ENCODE results near the gene PDGFA. TPM values are rescaled to one million over a fixed set of nuclear protein-coding genes. Genes with fewer than 3 reads are reported as not detected.
A peak's percentile ranks its signal among the peaks of the same experiment; 100 is the strongest.

The PDGFA gene
- total and polyA plus RNA-seq, 4 donors = 21.8 to 40.6 (median 25.6) TPM

DNA sequence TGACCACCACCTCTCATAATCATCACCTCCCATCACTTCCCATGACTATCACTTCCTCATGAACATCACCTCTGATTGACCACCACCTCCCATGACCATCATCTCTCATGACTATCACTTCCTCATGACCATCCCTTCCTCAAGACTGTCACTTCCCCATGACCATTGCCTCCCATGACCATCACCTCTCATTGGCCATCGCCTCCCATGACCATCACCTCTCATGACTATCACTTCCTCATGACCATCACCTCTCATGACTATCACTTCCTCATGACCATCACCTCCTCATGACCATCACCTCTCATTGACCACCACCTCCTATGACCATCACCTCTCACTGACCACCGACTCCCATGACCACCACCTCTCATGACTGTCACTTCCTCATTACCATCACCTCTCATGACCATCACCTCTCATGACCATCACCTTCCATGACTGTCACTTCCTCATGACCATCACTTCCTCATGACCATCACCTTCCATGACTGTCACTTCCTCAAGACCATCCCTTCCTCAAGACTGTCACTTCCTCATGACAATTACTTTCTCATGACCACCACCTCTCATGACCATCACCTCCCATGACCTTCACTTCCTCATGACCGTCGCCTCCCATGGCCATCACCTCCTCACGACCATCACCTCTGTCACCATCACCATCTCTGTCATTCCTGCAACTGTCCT lies 51.6 kb downstream of the PDGFA start:
- peak in 1 of 3 donors; percentile 9 for DNase-seq
- Histone ChIP-seq H3K9me3 (ENCODE audit: control insufficient read depth in 4 of 4, insufficient read depth in 3 of 4, low read length in 3 of 4) (peaks cover 0 to 2% (median 0%) of the 10 kb centered on the region in 4 donors), H3K9ac (ENCODE audit: insufficient read depth in 1 of 2, low read length in 2 of 2) (no peak overlapping the region), H3K4me3 (no peak overlapping the region), H3K4me1 (ENCODE audit: control insufficient read depth in 5 of 5, insufficient read depth in 5 of 5, low read length in 5 of 5) (peaks cover 0 to 29% (median 21%) of the 10 kb centered on the region in 5 donors), H3K27me3 (ENCODE audit: control insufficient read depth in 3 of 3, insufficient read depth in 3 of 3, low read length in 2 of 3) (no peaks in the 10 kb centered on the region), H3K27ac (ENCODE audit: low read depth in 1 of 2, low read length in 1 of 2) (no peak overlapping the region), H3K36me3 (ENCODE audit: control insufficient read depth in 4 of 4, insufficient read depth in 4 of 4, low read length in 4 of 4) (no peaks in the 10 kb centered on the region)
- no peak for ATAC-seq (ENCODE audit: insufficient read depth, low FRiP score)
- TF ChIP-seq CTCF (IDR thresholded peaks at IDR 0.05; ENCODE audit: control extremely low read depth, extremely low read depth) = no peak
- 88 to 90% methylated on average over 5 of the region's 5 CpGs for WGBS, 2 donors

- H3K36me3 ChIP-seq (ENCODE audit: control insufficient read depth in 4 of 4, insufficient read depth in 4 of 4, low read length in 4 of 4) = no peaks in the 10 kb centered on the region
- ATAC-seq (ENCODE audit: insufficient read depth, low FRiP score) (no peak), DNase-seq (peak in 1 of 3 donors; percentile 9)
- H3K9ac ChIP-seq (ENCODE audit: insufficient read depth in 1 of 2, low read length in 2 of 2) = no peak overlapping the region
- peaks cover 0 to 27% (median 21%) of the 10 kb centered on the region in 5 donors for H3K4me1 ChIP-seq (ENCODE audit: control insufficient read depth in 5 of 5, insufficient read depth in 5 of 5, low read length in 5 of 5)
- 79 to 81% methylated on average over 3 of the region's 3 CpGs for WGBS, 2 donors
- no peak overlapping the region for H3K4me3 ChIP-seq
- no peak overlapping the region for H3K27ac ChIP-seq (ENCODE audit: low read depth in 1 of 2, low read length in 1 of 2)
- no peaks in the 10 kb centered on the region for H3K27me3 ChIP-seq (ENCODE audit: control insufficient read depth in 3 of 3, insufficient read depth in 3 of 3, low read length in 2 of 3)
- TF ChIP-seq CTCF (IDR thresholded peaks at IDR 0.05; ENCODE audit: control extremely low read depth, extremely low read depth) = no peak
- peaks cover 0 to under 1% (median 0%) of the 10 kb centered on the region in 4 donors for H3K9me3 ChIP-seq (ENCODE audit: control insufficient read depth in 4 of 4, insufficient read depth in 3 of 4, low read length in 3 of 4)
Observed at GRCh38 chr7:467393-467828, 52.2 kb downstream of the PDGFA start.

DNA sequence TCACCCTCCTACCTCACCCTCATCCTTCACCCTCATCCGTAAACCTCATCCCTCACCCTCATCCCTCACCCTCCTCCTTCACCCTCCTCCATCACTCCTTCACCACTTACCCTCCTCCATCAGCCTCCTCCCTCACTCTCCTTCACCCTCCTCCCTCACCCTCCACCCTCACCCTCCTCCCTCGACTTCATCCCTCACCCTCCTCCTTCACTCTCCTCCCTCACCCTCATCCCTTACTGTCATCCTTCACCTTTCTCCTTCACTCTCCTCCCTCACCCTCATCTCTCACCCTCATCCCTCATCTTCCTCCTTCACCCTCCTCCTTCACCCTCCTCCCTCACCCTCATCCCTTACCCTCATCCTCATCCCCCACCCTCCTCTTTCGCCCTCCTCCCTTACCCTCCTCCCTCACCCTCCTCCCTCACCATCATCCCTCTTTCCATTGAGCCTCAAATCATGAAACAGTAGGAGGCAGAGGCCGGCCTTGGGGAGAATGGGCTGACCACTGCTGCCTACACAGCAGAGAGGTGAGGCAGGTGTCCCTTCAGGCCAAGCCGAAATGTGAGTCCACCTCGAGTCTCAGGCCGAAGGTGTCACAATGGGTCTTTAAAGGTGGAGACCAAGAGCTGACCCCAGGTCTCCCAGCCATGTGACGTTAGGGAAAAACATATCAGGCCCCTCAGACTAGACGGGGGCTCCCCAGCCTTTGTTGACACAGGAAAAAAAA lies 53.0 kb downstream of the PDGFA start:
- no peak overlapping the region for H3K27ac ChIP-seq (ENCODE audit: low read depth in 1 of 2, low read length in 1 of 2)
- H3K4me3 ChIP-seq = no peak overlapping the region
- no peaks in the 10 kb centered on the region for H3K9me3 ChIP-seq (ENCODE audit: control insufficient read depth in 4 of 4, insufficient read depth in 3 of 4, low read length in 3 of 4)
- no peaks in the 10 kb centered on the region for H3K27me3 ChIP-seq (ENCODE audit: control insufficient read depth in 3 of 3, insufficient read depth in 3 of 3, low read length in 2 of 3)
- DNase-seq (peak in 1 of 3 donors; percentile 8), ATAC-seq (ENCODE audit: insufficient read depth, low FRiP score) (no peak)
- H3K36me3 ChIP-seq (ENCODE audit: control insufficient read depth in 4 of 4, insufficient read depth in 4 of 4, low read length in 4 of 4) = no peaks in the 10 kb centered on the region
- no peak for TF ChIP-seq CTCF (IDR thresholded peaks at IDR 0.05; ENCODE audit: control extremely low read depth, extremely low read depth)
- peaks cover 0 to 24% (median 17%) of the 10 kb centered on the region in 5 donors for H3K4me1 ChIP-seq (ENCODE audit: control insufficient read depth in 5 of 5, insufficient read depth in 5 of 5, low read length in 5 of 5)
- 92 to 94% methylated on average over 9 of the region's 9 CpGs for WGBS, 2 donors
- no peak overlapping the region for H3K9ac ChIP-seq (ENCODE audit: insufficient read depth in 1 of 2, low read length in 2 of 2)
